MM.1S (cell line): ENCODE results near the gene MUTYH.

Source experiments
- EZH2 ChIP-seq: fragments of 300-600 bp; sonication (generic); optimal IDR thresholded peaks from 2 replicates; pipeline ENCODE3; 2017; ENCODE audit warnings: low read depth, mild to moderate bottlenecking, antibody characterized with exemption, low read length, mixed read lengths
- TF ChIP-seq, protein P1 (sequence below): fragments of 300-600 bp; sonication (generic); IDR thresholded peaks from 2 replicates; pipeline ENCODE4 v1.5.1; 2016; ENCODE audit warnings: antibody characterized with exemption, low read length, mixed read lengths

DNA sequence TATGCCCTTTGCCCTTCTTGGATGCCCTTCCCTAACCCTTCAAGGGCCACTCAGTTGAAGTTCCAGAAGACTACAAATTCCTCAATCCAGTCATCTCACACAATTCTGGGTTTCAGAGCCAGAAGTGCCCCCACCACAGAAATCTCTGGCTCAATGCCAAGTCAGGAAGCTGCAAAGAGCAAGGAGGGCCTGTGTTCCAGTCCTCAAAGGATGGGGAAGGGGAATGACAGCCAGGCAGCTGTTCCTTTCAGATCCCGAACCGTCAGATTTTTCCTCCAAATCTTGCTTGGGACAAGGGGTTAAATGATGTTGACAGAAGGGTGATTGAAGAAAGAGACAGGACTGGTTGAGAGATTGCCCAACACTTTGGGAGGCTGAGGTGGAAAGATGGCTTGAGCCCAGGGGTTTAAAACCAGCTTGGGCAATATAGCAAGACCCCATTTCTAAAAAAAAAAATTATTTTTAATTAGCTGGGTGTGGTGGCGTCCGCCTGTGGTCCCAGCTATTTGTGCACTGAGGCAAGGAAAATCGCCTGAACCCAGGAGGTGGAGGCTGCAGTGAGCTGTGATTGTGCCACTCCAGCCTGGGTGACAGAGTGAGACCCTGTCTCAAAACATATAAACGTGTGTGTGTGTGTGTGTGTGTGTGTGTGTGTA lies 14.3 kb downstream of the MUTYH start:
- TF ChIP-seq EZH2 = no peak
- TF ChIP-seq, protein P1, sequence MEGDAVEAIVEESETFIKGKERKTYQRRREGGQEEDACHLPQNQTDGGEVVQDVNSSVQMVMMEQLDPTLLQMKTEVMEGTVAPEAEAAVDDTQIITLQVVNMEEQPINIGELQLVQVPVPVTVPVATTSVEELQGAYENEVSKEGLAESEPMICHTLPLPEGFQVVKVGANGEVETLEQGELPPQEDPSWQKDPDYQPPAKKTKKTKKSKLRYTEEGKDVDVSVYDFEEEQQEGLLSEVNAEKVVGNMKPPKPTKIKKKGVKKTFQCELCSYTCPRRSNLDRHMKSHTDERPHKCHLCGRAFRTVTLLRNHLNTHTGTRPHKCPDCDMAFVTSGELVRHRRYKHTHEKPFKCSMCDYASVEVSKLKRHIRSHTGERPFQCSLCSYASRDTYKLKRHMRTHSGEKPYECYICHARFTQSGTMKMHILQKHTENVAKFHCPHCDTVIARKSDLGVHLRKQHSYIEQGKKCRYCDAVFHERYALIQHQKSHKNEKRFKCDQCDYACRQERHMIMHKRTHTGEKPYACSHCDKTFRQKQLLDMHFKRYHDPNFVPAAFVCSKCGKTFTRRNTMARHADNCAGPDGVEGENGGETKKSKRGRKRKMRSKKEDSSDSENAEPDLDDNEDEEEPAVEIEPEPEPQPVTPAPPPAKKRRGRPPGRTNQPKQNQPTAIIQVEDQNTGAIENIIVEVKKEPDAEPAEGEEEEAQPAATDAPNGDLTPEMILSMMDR = no peak
